GM03348 (cell line): ENCODE data around the gene KAT7.

Source experiments
- DNase-seq: peaks from one replicate; pipeline ENCODE4 v3.0.0; 2012; ENCODE audit warnings: low spot score

Gene KAT7

GRCh38 chr17:49788478-49789242 is at the start of gene KAT7:
Gene KAT7, plus strand, starts transcription at chr17:49788681. Its CDS starts 154 bp downstream, at chr17:49788835.
- peak; percentile 99 for DNase-seq

- no peak for DNase-seq
Observed at GRCh38 chr17:49739641-49740271, 48.7 kb upstream of the KAT7 start.

GRCh38 chr17:49741009-49741691 is 47.3 kb upstream of the KAT7 start:
- peak; percentile 39 for DNase-seq

GRCh38 chr17:49741692-49742076 is 46.8 kb upstream of the KAT7 start:
- no peak for DNase-seq

- DNase-seq: no peak
Observed at GRCh38 chr17:49742166-49742638, 46.3 kb upstream of the KAT7 start.

- DNase-seq: no peak
Observed at GRCh38 chr17:49745175-49746139, 43.0 kb upstream of the KAT7 start.

- DNase-seq: no peak
Observed at GRCh38 chr17:49746791-49747490, 41.5 kb upstream of the KAT7 start.

- DNase-seq: no peak
Observed at GRCh38 chr17:49747632-49748031, 40.8 kb upstream of the KAT7 start.

- no peak for DNase-seq
Observed at GRCh38 chr17:49748223-49748622, 40.3 kb upstream of the KAT7 start.

GRCh38 chr17:49748791-49749190 is 39.7 kb upstream of the KAT7 start:
- DNase-seq: no peak

- DNase-seq: no peak
Observed at GRCh38 chr17:49749730-49750129, 38.8 kb upstream of the KAT7 start.

GRCh38 chr17:49752508-49752907 is 36.0 kb upstream of the KAT7 start:
- DNase-seq: no peak

GRCh38 chr17:49753959-49754391 is 34.5 kb upstream of the KAT7 start:
- DNase-seq: peak; percentile 19

GRCh38 chr17:49755663-49756283 is 32.7 kb upstream of the KAT7 start:
- no peak for DNase-seq

- no peak for DNase-seq
Observed at GRCh38 chr17:49756323-49757150, 31.9 kb upstream of the KAT7 start.

GRCh38 chr17:49757151-49757777 is 31.2 kb upstream of the KAT7 start:
- DNase-seq: no peak

GRCh38 chr17:49758464-49759010 is 29.9 kb upstream of the KAT7 start:
- peak; percentile 32 for DNase-seq

- DNase-seq: no peak
Observed at GRCh38 chr17:49759203-49759602, 29.3 kb upstream of the KAT7 start.

GRCh38 chr17:49760296-49760695 is 28.2 kb upstream of the KAT7 start:
- DNase-seq: no peak
